Urothelium cell line (cell line): ENCODE results near the gene ZFHX3.

Experiments
- DNase-seq: peaks from one replicate; pipeline ENCODE4 v3.0.0; 2011; ENCODE audit warnings: low spot score, mixed read lengths
- FAIRE-seq: peaks from 2 replicates; lab custom pipeline; 2011; peaks lifted over from hg19 to GRCh38; lab: Jason Lieb, UNC

The ZFHX3 gene

DNA sequence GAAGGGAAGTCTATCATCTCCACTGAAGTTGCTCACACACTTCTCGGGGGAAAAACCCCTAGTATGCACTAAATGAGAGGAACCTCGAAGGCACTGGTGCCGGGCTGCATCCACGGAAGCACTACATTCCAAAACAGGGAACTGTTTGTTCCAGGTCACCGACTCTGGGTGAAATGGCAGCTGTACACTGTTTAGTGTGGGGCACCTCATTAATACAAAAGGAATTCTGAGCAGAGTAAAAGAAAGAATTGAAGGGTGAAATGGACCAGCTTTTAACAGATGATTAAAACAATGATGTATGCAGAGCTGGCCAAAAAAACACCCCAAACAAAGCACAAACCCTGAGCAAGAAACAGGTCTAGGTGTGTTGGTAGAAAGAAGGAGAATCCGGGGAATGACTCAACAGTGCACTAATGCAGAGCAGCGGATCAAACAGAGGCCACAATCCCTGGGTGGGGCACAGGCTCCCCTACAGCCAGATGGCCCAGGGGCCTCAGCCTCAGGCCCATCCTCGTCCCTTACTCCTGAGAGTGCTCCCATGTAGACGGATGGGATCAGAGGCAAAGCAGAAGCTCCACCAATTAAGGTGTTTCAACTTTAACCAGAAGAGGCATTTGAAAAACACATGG, 161.5 kb downstream of the ZFHX3 start:
- DNase-seq (no peak), FAIRE-seq (no peak)

DNA sequence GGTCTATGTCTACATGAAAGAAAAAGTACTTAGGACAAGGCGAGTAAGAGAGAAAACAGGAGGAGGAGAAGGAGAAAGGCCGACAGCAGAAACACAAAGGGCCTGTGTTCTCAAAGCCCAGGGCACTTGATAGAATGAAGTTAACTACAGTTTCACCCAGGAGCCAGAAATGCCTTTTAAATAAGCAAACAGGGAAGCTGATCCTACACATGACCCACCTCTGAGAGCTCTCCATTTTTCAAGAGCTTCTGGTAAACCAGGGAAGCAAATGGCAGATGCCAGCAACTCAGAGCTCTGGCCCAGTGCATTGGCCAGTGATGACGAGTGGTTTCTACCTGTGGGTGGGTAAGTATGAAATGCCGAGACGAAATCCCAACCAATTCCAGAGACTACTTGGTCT, 163.4 kb downstream of the ZFHX3 start:
- no peak for DNase-seq
- FAIRE-seq: no peak

DNA sequence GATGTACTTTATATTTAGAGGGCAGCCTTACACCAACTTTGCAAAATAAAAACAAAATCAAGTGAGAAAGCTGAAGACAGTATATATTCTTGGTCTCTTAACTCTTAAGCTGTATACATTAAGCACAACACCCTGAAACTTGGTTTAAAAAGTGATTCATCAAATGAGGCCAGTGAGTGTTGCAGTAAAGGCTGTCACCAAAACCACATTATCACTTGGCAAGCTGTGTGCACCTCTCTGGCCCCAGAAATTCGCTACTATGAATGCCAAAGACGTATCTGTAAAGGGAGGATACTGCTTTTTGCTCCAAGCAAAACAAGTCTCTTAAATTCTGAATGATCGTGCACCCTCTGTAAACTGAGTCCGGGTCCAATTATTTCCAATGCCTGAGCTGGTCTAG, 163.9 kb downstream of the ZFHX3 start:
- no peak for FAIRE-seq
- DNase-seq: no peak

DNA sequence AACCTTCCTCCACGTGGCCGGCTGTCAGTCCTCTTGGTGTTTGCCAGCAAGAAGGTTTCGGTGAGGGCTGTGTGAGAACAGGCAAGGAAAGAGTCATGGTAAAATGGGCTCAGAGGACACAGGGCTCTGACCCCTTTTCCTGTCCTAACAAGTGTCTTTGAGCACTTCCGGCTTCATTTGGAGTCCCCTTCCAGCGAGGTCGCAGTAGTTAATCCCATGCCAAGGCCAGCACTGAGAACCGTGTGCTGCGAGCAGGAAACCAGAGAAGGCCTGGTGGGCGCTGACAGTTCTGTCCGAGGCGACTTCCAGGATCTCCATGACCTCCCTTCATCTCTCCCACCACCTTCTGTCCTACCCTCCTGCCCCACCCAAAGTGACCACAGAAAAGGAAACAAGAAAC, 168.1 kb downstream of the ZFHX3 start:
- no peak for DNase-seq
- FAIRE-seq: no peak

DNA sequence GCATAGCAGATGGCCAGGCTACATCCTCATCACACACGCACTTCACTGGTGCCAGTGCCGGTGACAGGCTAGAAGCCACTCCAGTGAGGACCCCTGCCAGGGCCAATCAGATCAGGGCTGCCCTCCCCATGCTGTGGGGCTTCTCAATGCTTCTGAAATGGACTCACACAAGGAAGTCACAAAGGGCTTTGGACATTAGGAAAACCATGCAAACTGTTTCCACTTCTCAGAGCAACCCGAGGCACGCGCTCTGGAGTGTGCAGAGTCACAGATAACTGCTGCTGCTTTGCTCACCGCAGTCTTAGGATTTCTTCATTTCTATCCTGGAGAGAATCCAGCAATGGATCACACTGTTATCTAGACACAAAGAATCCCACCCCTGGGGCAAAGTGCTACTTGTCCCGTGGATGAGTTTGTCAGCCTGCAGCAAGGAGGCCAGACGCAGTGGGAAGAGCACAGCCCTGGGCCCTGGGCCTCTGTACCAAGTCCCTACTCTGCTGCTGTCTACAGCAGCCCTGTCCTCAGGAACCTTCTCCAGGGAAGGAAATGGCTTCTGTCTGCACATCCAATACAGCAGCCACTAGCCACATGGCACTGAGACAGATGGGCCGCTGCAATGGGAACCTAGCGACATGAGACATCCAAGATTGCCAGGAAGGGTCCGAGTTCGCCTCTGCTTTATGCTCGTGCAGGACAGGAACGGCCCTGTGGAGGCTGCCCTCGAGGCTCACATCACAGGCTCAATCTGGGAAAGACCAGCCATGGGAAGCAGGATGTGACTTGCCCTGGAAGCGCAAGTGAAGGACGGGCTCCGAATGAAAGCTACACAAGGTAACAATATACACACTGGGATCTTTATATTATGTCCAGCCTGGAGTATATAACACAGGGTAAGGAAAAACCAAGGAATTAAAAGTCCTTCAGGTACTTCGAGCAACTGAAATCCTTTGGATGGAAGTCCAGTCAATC, 169.3 kb downstream of the ZFHX3 start:
- FAIRE-seq (no peak), DNase-seq (no peak)

DNA sequence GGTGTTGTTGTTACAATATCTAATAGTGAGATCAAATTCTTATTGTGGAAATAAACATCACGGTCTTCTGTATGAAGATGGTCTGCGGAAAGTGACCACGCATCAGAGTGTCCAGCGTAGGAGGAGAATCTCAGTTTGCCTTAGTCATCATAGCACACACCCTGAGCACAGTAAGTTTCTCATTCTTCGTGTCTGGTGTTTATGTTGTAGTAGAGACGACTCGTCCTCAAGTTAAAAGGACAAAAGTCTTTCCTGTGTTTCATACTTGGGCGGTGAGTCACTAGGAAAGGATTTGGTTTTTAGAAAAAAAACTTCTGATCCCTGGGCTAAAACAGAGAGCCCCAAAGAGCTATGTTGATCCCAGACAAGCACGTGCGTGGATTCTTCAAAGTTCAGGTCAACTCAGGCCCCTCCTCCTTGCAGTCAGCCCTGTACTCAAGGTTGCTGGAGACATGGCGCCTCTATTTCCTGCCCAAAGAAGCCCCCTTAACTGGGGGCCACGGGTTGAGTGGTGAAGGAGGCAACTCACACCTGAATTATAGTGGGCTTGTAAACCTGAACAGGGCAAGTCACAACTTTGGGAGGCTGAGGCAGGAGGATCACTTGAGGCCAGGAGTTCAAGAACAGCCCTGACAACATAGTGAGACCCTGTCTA, 170.4 kb downstream of the ZFHX3 start:
- peak; percentile 88 for DNase-seq
- FAIRE-seq: no peak

DNA sequence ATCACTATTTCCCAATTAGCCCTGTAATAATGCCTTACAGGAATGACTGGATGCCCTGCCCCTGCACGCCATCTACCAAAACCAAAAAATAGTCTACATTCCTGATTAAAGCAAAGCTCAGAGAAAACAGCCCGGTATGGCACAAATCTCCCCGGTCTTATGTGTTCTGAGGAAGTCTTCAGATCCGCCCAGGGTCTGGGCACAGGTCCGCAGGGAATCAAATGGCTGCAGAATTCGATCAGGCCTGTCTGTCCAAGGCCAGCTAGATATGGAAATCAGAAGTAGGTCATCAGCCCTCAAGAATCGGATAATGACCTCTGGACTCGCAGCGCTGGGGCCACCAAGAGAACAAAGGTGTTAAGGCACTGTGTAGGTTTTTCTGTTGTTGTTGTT, 171.0 kb downstream of the ZFHX3 start:
- FAIRE-seq (no peak), DNase-seq (peak; percentile 27)

DNA sequence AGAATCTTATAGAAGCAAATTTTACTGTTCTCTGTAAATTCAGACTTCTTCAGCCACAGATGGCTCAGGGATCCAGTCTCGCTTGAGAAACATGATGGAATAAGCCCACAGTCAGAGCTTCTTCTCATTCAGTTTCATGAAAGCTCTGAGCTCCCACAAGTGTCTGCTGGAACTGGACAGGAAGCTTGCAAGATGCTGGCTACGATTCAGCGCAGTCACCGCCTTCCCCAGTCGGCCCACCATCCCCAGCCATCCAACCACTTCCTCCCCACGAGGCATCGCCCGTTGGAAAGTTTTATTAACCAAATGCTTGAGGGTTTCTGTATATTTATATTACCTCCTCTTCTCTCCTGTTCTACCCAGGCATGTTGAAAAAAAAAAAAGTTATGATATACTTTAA, 171.7 kb downstream of the ZFHX3 start:
- DNase-seq: peak; percentile 58
- no peak for FAIRE-seq

DNA sequence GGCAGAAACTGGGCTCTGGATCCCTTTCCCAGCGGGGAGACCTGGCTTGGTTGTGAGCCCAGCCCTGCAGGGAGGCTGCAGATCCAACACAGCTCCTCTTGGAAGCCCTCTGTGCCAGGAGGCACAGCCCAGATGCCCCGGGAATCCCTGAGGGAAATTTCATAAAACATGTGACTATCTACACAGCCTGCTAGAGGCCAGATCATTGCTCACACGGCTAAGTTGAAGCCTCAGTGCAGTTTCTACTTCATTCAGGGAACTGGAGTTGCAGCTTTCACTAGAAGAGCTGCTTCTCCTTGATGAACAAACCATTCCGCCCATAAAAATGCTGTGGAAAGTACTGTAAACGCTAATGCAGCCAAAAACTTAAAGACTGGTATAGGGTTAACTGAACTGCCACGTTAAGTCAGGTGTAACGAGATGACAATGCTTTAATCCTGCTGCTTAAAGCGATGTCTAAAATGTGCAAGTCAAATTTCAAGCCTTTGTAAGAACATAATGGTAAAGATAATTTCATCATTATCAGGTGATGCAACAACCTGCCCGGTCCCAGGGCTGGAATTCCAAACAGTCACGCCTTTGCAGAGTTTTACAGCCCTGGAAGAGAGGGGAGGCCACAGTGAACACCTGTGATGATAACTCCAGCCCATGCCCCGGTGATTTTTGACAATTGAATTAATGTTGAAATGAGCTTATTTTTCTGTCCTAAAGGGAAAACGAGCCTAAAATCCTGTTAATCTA, 172.5 kb downstream of the ZFHX3 start:
- DNase-seq (peak; percentile 17), FAIRE-seq (no peak)

DNA sequence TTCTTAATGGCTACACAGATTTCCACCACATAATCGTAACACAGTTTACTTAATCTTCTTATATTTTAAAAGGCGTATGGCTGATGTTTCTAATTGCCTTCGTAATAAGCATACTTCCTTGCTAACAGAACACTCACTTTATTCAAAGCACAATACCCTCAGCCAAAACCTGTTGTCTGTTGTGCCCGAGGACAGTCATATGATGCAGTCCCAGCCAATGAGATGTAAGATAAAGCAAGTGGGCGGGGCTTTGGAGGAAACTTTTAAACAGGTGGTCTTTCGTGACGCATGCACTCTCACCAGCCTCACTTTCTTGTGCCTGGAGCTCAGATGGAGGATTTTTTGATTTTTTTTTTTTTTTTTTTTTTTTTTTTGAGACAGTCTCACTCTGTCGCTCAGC, 174.1 kb downstream of the ZFHX3 start:
- DNase-seq (no peak), FAIRE-seq (no peak)

DNA sequence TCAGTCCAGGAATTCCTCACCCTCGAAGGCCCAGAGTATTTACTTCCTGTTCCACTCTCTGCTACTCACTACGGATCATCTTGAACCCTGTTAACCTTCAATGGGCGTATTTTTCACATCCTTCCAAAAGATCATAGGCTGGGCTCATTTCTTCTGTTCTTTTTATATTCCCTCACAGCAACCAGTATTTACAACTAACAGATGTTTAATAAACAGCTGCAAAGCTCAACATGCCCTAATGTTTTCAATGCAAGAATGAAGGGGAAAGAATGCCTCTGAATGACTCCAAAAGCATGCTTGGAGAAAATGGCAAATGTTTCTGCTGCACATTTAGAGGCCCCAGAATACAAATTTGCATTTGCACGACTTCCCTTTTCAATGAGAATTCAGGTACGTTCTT, 174.9 kb downstream of the ZFHX3 start:
- no peak for FAIRE-seq
- DNase-seq: no peak

DNA sequence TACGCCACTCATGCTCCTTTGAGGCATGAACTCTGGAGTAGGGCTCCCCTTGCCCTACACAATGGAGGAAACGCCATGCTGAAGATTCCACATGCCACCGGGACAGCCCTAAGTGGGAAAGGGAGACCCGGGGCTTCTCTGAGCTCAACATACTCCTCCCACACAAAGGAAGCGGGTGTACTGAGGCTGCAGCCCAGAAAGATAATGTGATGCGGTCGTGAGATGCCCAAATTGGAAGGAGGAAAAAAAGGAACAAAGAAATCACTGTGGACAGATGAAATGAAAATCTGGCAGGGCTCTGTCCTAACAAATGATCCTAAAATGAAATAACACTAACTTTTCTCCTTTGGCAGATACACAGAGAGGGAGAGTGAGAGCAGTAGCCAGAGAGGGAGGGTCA, 182.1 kb downstream of the ZFHX3 start:
- DNase-seq (no peak), FAIRE-seq (no peak)

DNA sequence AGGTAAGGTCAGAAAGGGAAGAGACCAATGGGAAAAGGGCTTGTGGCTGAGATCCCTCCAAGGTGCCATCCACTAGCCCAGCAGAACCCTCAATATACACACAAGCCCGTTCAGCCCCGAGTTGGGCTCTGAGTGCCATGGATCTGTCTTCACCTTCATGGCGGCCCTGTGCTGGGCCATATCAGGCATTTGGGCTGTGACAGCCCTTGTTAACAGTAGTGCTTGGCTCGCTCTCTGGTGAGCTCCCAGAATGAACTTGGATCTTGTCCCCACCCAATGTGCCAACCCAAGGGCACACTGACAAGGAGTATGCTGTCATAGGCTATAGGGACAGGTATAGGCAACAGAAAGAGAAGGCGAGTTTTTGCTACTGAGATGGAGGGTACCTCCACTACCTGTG, 182.7 kb downstream of the ZFHX3 start:
- FAIRE-seq (no peak), DNase-seq (no peak)

DNA sequence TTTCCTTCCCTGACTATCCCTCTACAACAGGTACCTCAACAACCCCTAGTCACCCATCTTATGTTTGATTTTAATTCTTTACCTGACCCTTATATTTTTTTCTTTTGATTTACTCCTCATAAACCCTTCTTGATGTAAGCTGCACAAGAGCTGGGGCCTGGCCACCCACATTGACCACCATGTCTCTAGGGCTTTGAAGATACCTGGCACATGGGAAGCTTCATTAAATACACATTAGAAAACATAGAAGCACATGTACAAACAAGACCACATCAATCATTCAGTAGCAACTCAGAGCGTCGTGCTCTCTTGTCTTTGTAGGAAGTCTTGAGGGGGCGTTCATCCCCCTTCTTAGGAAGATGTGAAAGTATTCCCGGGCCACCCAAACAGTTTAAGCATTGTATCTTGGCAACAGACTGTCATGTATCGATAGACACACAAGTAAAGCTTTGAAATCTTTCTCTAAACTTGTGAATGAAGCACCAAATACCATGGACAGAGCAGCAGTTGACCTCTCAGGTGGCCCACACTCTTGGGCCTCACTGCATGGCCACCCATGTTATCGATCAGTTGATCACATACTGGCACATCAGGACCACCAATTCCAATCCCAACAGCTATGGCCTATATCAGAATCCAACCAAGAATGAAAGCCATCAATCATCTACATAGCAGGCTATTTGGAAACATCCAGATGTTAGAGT, 183.6 kb downstream of the ZFHX3 start:
- DNase-seq (no peak), FAIRE-seq (no peak)

DNA sequence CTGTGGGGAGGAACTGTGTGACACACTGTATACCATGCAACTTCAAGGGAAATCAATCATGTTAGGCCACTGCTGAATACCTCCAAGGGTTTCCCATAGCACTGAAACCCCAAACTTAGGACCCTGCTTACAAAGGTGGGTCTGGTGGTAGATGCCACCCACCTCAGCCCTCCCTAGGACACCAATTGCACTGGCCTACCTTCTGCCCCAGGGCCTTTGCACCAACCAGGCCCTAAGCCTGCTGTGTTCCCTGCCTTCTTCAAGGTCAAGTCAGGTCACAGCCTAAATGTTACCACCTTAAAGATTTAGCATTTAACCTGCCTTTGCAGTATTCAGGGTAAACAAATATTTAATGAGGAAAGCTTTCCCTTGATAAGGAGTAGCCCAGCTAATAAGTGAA, 185.8 kb downstream of the ZFHX3 start:
- FAIRE-seq: no peak
- no peak for DNase-seq

DNA sequence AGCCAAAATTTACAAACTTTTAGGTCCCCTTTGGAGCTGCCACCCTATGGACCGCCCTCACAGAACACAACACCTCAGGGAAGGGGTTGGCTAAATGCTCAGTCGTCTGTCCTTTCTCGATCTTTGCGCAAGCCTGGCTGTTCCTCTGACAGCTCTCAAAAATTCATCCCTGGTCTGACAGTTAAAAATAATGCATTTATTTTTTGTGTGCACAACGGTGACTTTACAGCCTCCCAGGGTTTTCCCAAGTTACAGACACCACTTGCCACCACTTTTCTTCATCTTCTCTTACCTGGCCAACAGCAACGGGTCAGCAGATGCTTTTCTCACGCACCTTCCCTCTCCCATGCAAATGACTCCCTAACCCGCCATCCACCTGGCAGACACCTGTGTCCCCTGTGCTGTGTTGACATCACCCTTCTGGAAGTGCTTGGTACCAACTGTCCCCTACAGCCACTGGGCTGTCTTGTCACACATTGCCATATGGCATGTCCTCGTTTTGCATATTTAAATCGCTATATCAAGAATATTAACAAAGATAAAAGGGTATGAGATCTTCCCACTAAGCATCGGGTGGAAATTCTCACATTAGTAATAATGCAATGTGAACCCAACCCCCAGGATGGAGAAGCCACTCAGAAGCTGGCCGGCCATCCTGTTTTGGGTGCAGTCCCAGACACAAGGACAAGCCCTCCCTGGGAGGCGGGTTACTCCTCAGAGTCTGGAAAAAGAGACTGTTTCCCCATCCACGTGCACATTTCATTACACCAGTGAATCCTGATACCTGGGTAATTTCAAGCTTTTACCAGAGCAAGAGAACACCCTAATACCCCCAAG, 187.0 kb downstream of the ZFHX3 start:
- no peak for DNase-seq

DNA sequence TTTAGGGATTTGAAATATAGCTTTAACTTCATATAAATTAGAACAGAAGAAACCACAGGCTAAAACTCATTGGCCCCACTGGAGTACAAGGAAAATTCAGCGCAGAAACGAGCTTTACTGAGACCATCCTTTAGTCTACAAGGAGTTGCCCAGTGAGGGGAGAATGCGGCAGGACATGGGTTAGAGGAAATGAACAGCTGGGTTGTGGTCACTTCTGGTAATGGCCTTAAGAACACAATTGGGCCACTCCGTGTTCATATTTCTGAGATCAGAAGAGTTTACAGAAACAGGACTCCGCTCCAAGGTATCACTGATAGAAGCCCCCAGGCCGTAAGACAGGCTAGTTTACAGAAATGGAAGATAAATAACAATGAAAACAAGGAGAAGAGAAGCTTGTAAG, 188.3 kb downstream of the ZFHX3 start:
- FAIRE-seq: no peak
- no peak for DNase-seq

More for the DNA sequence above, 187.0 kb downstream of the ZFHX3 start:
- FAIRE-seq: no peak

DNA sequence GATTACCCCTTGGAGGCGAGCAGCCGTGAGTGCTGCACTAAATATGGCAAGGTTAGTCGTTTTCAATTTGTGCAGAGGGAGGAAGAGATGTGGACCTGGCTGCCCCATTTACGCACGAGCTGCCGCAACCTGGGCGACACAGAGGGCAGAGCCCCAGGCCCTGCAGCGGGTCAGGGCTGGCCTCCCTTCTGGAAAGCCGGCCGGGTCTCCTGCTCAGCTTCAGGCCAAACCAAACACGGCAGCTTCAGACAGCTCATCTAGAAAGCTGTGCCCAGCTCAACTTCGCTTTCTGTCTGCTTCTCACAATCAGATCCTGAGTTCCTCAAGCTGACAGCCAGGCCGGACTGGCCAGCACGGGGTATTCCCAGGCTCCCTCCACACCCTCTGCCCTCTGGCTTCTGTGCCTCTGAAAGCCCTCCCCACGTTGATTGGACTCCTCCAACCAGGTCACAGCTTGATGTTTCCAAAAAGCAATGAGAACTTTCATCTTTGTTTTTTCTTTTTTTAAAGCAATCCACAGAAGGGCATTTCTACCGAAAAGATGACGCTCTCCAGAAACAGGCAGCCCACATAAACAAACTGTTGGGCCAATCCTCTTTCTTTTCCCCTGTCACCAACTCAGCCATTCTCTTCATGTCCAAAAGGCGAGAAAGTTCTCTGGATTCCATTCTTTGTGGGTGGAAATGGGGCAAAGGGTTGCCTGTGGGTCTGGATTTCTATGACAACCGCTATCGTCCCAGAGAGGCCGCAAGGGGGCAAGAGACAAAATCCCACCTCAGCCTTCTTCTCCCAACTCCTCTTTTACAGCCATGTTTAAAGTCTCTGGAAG, 189.0 kb downstream of the ZFHX3 start:
- FAIRE-seq (no peak), DNase-seq (no peak)
